Fibroblast of peridontal ligament (primary cell): ENCODE results near the gene LRPAP1.
"Not testable (repeated sequence)": the region's sequence is repeated elsewhere in the genome, so short reads cannot be mapped to it uniquely, and the experiment has no call there.

Experiments
- DNase-seq: peaks from one replicate; pipeline ENCODE4 v3.0.0-alpha.2; 2010; ENCODE audit errors: extremely low read depth

Gene LRPAP1

GRCh38 chr4:3531879-3532750 lies at the start of gene LRPAP1:
Gene LRPAP1 (minus strand): TSS chr4:3532422. CDS start chr4:3532412, 10 bp downstream.
- peak; percentile 86 for DNase-seq

GRCh38 chr4:3581334-3582090 lies 49.3 kb upstream of the LRPAP1 start:
- DNase-seq = not testable (repeated sequence)

- DNase-seq = not testable (repeated sequence)
Observed at GRCh38 chr4:3580859-3581258, 48.6 kb upstream of the LRPAP1 start.

GRCh38 chr4:3578527-3579144 lies 46.4 kb upstream of the LRPAP1 start:
- not testable (repeated sequence) for DNase-seq

- DNase-seq = not testable (repeated sequence)
Observed at GRCh38 chr4:3578052-3578451, 45.8 kb upstream of the LRPAP1 start.

DNA sequence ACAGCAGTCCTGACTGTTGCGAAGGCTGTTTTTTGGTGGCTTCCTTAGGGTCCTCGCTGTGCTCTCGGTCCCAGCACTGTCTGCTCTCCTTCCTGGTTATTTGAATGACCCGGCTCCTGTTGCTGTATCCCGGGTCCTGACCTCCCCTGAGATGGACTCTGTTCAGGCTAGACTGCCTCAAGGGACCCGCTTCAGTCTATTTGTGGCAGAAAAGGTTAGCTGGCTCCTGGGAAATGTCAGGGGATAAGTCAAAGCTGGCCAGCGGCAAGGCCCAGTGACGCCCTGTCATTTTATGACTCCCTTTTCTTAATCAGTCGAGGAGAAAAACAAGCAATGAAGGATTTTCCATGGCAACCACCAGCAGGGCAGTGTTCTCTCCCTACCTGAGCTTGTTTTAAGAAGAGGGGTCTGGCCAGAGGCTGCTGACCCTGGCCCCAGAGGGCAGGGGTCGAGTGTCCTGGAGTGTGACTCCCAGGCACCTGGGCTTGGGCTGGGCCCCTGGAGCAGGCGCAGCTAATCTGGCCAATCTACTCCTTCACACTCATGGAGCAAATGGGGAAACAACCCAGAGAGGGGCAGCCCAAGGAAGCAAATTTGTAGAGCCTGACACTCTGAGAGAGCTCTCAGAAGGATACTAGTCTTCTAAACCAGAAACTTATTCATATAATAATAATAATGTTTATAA lies 45.1 kb upstream of the LRPAP1 start:
- not testable (repeated sequence) for DNase-seq

- not testable (repeated sequence) for DNase-seq
Observed at GRCh38 chr4:3576533-3577207, 44.4 kb upstream of the LRPAP1 start.

DNA sequence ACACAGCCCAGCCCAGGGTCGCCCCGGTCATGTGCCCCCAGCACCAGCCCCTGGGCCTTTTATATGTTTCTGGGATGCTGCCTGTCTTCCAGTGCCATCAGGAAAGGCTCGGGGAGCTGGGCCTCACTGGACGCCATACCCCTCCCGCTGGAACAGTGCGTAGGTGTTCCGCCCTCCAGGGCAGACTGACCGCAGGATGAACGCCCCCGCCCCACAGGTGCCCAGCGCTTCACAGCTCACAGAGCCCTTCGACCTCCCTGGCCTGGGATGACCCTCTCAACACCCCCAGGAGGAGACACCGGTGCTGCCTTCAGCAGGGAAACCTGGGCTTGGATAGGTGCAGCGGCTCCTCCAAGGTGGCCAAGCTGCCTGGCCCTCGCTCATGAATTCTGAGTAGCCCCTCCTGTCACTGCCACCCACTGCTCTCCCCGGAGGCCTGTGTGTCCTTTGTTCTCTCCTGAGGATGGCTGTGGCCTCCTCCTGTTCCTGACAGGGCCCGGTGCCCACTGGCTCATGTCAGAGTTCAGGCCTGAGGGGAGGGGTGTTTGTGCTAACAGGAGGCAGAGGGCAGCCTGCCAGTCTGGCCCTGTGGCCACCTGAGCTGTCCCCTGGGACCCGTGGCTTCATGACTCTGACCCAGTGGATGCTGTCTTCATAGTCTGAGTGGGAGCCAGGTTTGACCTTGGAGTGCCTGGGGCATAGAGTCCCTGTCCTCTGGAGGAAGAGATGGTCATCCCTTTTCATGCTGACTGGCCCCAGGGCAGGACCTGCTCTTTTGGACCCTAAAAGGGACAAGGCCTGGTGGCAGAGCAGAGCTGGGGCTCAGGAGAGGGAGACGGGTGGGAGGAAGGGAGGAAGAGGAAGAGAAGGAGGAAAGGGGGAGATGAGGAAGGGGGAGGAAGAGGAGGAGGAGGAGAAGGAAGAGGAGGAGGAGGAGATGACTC lies 43.5 kb upstream of the LRPAP1 start:
- not testable (repeated sequence) for DNase-seq

GRCh38 chr4:3574865-3575264 lies 42.6 kb upstream of the LRPAP1 start:
- DNase-seq = not testable (repeated sequence)

DNA sequence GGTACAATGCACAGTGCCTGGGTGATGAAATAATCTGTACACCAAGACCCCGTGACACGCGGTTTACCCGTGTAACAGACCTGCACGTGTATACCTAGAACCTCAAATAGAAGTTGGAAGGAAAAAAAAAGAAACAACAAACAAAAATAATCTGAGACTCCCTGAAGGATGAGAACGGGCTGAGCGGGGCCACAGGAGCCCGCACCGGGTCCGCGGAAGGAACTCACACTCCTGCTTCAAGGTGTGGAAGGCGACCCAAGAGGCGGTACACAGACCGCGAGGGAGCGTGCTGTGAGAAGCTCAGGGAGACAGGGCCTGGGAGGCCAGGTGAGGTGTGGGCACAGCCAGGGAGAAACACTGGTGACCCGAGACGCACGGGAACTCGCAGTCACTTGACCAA lies 42.1 kb upstream of the LRPAP1 start:
- not testable (repeated sequence) for DNase-seq

DNA sequence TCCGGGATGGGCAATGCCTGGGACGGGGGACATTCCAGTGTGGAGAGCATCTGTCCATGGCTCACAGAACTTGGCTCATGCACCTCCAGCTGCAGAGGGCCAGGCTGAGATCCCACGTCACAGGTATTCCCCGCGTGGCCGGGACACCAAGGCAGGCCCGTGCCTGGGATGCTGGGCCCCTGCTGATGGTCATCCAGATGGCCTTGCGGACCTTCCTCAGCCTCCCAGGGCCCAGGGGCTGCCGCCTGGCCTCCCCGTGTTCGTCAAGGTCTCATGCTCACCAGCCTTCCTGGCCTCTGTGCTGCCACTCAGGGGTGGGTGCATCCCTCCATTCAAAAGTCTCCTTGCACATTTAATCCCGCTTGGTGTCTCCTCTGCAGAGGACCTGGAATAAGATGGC lies 40.9 kb upstream of the LRPAP1 start:
- no peak for DNase-seq

GRCh38 chr4:3572363-3572762 lies 40.1 kb upstream of the LRPAP1 start:
- no peak for DNase-seq

- DNase-seq = no peak
Observed at GRCh38 chr4:3571921-3572320, 39.7 kb upstream of the LRPAP1 start.

DNA sequence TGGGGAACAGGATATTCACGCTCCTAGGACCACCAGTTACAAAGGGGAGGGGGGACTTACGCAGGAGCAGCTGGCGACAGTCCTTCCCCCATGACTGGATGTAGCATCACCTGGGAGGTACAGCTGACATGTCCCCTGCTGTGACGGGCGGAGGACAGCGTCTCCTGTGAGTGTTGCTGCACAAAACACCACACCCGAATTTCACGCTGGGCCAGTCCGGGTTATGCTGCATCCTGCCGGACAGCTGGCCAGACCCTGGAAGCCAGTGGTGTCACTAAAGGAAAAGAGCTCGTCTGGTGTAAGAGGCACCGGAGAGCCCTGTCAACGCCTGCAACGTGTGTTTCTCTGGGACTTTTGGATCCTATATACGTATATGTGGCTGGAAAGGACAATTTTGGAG lies 38.7 kb upstream of the LRPAP1 start:
- not testable (repeated sequence) for DNase-seq

DNA sequence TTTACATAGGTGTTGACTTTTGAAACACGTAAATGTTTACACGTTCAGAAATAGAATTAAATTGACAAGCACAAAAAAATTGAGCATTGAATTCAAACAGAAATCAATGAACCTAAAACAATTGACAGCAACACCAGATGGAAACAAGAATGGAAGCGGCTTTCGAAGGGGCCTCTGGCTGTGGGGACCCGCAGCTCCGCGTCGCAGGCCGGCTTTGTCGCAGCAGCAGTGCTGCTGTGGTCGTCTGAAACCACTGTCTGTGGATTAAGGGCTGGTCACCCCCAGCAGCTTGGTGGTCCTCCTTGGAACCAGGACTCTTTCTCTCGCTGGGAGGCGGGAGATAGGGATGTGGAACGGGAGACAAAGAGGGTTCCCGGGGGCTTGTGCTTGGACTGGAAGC lies 37.4 kb upstream of the LRPAP1 start:
- not testable (repeated sequence) for DNase-seq

DNA sequence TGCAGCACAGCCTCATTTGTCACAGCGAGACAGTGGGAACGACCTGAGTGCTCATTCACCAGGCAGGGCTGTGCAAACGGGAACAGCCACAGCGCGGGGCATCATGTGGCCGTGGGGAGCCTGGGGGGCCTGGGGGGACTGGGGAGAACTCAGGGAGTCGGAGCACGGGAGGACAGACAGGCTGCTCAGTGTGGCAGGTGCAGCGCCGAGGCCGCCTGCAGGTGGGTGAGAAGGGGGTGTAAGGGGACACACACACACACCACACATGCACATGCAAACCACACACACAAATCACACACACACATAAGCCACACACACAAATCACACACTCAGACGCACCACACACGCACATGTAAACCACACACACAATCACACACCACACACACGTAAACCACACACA lies 34.5 kb upstream of the LRPAP1 start:
- not testable (repeated sequence) for DNase-seq

GRCh38 chr4:3566301-3566700 lies 34.1 kb upstream of the LRPAP1 start:
- DNase-seq = not testable (repeated sequence)

DNA sequence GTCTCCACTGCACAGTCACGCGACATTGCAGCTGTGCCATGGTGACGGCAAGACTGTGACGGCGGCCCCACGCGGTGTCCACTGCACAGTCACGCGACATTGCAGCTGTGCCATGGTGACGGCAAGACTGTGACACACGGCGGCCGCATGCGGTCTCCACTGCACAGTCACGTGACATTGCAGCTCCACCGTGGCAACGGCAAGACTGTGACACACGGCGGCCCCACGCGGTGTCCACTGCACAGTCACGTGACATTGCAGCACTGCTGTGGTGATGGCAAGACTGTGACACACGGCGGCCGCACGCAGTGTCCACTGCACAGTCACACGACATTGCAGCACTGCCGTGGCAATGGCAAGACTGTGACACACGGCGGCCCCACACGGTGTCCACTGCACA lies 32.7 kb upstream of the LRPAP1 start:
- DNase-seq = not testable (repeated sequence)

DNA sequence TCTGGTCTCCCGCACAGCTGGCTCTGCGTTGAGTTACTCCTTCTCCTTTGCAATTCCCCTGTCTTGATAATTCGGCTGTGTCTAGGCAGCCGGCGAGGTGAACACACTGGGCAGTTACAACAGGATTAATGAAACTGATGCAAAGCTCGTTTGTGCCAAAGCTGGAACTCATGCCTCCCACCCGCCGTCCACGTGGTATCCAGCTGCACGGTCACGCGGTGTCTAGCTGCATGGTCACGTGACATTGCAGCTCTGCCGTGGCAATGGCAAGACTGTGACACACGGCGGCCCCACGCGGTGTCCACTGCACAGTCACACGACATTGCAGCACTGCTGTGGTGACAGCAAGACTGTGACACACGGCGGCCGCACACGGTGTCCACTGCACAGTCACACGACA lies 31.2 kb upstream of the LRPAP1 start:
- no peak for DNase-seq

DNA sequence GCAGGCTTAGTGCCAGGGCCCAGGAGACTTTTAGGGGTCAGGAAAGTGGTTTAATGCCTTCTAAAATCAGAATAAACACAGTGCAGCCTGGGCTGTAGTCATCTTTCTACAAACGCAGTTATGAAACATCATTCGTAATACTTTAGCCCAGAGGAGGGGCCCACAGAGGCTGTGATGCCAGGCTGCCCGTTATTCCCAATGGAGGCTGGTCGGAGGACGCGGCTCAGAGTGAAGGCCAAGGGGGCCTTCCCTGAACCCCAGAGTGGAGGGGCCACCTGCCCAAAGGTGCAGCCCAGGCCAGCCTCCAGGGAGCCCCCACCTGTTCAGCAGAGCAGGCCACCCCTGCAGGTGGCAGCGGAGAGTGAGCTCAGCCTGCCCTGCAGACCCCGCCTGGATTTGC lies 29.9 kb upstream of the LRPAP1 start:
- not testable (repeated sequence) for DNase-seq
